HG02623 (cell line): ENCODE data around the gene GRIN2A.

Experiments
- ATAC-seq: cut with Tn5 transposase; IDR thresholded peaks from one replicate; pipeline ENCODE4 v1.9.1; 2021; ENCODE audit warnings: moderate library complexity; ENCODE audit not compliant: unreplicated experiment

The GRIN2A gene

DNA sequence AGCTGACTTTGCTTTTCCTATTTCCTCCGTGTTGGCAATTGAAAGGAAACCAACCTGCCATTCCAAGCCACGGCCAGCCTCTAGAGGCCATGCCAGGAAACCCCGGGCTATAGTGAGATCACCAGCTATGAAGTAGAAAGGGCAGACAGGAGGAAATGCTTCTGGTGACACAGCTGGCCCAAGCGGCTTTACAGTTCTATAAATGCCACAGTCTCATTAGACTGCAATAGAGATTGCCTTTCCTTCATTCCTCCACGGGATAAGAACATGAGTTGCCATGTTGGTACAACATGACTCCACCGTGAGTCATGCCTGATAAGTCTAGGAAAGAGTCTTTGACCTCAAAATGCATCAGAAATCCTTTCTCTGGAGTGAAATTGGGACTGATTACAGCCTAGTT lies 384.9 kb downstream of the GRIN2A start:
- ATAC-seq = no peak

DNA sequence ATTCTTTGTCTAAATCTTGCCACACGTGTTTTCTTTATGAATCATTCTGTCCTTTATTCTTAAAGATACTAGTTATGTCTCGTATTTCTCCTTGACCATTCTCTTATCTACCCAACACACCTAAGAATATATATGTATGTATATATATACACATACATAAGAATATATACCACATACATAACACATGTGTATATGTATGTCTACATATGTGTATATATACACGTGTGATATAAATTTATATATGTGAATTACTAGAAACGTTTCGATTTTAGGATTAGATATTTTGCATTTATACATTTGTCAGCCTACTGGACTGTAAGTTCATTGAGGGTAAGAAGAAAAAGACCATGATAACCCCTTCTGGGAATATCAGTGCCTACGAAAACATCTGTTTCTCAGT lies 388.6 kb downstream of the GRIN2A start:
- no peak for ATAC-seq

DNA sequence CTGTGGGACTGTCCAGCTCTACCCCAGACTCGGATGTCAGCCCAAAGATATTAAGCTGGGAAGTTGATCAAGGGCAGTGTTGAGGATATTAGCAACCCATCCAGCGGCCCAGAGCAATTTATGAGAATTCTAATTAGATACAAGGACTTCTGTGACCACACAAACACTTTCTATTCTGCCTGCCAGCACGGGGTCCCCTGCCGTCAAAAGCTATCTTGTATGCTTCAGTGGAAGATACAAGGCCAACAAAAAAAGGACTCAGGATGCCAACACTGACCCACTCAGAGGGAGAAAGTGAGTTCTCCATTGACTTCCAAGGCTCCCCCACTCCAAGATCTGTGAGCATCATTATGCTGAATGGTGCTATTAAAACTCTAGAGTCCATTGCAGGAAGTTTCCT lies 390.7 kb downstream of the GRIN2A start:
- no peak for ATAC-seq

DNA sequence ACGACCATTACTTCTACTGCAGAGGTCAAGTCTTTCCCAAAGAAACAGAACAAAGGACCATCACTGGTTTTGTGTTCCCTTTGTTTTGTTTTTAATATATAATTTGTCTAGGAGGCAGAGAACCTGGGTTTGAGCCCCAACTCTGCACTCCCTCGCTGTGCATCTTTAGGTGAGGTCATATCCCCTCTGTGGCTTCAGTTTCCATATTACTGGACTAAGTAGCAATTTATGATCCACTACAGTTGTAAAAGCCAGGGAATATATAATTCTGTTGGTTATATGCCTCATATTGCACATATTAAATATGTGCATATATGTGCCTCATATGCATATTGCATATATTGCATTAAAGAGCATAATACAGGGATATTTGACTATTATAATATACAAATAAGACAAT lies 392.0 kb downstream of the GRIN2A start:
- no peak for ATAC-seq

GRCh38 chr16:9787717-9788116 lies 394.5 kb downstream of the GRIN2A start:
- no peak for ATAC-seq

DNA sequence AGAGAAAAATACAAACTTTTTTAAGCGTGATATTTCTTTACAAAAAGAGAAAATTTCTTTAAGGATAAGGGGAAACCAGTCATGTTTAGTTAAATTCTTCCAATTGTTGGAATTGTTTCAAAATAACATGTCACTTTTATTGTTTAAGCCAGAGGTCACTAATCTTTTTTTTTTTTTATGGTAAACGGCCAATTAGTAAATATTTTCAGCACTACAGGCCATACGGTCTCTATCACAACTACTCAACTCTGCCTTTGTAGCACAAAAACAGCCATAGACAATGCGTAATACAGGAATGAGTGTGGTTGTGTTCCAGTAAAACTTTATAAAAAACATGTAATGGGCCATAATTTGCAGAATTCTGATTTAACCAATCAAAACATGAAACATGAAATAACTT lies 401.4 kb downstream of the GRIN2A start:
- ATAC-seq = no peak

- no peak for ATAC-seq
Observed at GRCh38 chr16:9778849-9779248, 403.4 kb downstream of the GRIN2A start.

DNA sequence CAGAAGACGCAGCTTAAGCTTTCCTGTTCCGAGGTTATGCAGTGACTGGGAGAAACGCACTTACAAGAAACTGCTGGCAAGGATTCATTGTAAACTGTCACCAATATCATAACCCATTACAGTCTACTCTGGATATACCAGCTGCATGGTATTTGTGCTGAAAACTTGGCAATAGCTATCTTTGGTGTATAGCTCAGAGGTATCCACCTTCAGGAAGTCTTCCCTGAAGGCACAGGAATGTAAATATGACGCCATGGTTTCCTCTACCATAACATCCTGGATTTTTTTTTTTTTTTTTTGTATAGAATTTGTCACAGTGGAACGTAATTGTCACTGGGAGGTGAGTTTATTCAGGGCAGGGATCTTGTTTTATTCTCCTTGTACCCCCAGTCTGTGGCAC lies 406.2 kb downstream of the GRIN2A start:
- ATAC-seq = no peak

- ATAC-seq = no peak
Observed at GRCh38 chr16:9773289-9773688, 408.9 kb downstream of the GRIN2A start.

- ATAC-seq = no peak
Observed at GRCh38 chr16:9772526-9773225, 409.6 kb downstream of the GRIN2A start.

- no peak for ATAC-seq
Observed at GRCh38 chr16:9766891-9767290, 415.3 kb downstream of the GRIN2A start.

GRCh38 chr16:9763505-9763904 lies 418.7 kb downstream of the GRIN2A start:
- no peak for ATAC-seq

GRCh38 chr16:9761870-9762269 lies 420.4 kb downstream of the GRIN2A start:
- no peak for ATAC-seq

DNA sequence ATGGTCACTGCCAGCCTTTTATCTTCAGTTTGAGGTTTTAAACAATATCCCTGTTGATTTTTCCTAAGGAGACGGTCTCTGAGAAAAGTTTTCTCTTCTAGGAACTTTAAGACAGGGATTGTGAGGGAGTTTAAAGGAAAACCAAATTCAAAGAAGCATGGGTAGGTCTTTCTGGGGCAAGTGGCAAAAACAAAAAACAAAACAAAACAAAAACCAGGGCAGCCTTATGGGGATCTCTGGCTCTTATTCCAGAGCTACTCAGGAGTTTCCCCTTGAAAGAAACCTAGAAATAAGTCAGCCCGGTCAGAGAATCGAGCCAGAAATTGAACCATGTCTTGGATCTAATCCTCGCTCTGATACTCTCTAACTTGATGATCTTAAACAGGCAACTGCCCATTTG lies 424.5 kb downstream of the GRIN2A start:
- no peak for ATAC-seq

DNA sequence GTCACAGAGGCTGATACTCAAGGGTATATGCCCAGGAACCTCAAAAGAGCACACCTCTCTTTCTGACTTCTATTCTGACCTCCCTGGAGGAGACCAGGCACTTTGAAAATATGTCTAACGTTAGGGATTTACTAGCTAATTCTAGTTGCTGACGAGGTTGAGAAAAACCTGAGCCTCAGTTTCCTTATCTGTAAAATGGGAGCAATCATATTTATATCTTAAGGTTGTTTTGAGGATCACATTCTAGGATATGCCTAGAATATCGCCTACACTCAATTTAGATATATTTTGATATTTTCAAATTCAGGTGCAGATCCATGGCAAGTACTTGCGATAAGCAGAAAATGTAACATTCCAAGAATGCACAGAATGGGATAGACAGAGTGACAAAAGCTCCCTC lies 425.8 kb downstream of the GRIN2A start:
- no peak for ATAC-seq

DNA sequence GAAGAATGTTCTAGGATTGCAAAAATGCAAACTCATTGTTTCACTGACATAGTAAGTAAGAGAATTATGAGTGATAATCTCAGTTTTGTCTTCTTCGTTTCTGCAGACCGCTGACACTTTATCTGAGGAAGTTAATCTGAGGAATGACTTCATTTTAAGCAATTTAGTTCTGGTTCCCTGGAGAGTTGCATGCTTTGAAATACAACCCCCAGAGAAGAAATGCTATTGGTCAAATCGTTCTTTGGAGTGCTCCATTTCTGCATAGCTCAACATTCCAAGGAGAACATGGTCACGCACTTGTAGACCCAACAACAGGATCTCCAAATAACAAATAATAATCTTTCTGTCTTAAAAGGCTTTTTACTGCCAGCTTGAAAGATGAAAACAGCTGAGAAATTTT lies 427.1 kb downstream of the GRIN2A start:
- no peak for ATAC-seq

- no peak for ATAC-seq
Observed at GRCh38 chr16:9741776-9742175, 440.5 kb downstream of the GRIN2A start.

GRCh38 chr16:9739301-9739700 lies 442.9 kb downstream of the GRIN2A start:
- ATAC-seq = no peak

DNA sequence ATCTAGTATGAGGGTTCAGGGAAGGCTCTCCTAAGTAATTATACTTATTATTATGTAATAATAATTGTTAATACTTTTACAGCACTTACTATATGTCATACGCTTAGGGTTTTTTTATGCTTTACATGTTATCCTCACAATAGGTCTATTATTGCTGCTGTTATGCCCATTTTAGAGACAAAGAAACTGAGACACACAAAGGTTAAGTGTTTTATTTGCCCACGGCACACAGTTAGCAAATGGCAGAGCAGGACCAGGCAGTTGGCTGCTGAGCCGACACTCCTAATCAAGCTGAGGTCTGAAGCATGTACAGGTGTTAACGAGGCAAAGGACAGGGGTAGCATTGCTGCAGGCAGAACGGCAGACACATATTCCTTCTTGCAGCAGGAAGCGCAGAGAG lies 443.5 kb downstream of the GRIN2A start:
- ATAC-seq = no peak

GRCh38 chr16:9736547-9736946 lies 445.7 kb downstream of the GRIN2A start:
- ATAC-seq = no peak

- ATAC-seq = no peak
Observed at GRCh38 chr16:9723136-9723535, 459.1 kb downstream of the GRIN2A start.

- no peak for ATAC-seq
Observed at GRCh38 chr16:9713907-9714306, 468.3 kb downstream of the GRIN2A start.

DNA sequence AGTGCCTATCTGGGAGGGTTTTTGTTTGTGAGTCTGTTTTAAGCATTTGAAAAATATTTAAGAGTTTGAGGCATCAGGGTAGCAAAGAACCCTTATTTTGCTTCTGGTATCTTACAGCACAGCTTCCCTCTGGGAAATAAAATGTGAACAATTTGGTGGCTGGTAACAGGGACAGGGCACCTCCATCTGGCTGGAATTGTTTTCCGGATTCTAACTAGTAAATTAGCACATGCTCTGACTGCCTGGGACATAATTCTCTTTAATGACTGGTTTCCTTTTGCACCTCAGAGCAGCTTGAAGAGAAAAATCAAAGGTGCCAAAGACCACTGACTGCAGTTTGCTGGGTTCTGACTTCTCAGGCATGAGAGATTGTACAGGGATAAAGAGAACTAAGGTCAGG lies 469.1 kb downstream of the GRIN2A start:
- no peak for ATAC-seq
